LNCAP (cell line): ENCODE measurements around the gene SLC35F3.
A peak's percentile ranks its signal among the peaks of the same experiment; 100 is the strongest.

Experiments used
- TF ChIP-seq, protein P1 (sequence below): fragments of 450-650 bp; IDR thresholded peaks from 2 replicates; pipeline ENCODE4 v1.5.1; 2017; ENCODE audit warnings: mild to moderate bottlenecking

Gene SLC35F3

DNA sequence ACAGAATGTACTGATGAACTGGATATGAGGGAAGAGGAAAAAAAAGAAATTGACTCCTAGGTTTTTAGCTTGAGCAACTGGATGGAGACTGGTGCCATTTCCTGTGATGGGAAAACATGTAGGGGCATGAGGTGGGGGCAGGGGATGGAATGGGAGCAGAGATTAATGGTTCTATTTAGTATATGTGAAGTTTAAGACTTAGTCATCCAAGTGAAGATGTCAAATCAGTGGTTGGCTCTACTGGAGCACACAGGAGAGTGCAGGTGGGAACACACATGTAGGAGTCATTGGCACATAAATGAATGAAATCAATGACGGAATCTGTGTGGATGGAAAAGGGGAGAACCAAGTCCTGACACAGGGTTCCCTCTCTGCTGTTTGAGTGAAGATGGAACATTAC is 244.3 kb downstream of the SLC35F3 start:
- TF ChIP-seq, protein P1, sequence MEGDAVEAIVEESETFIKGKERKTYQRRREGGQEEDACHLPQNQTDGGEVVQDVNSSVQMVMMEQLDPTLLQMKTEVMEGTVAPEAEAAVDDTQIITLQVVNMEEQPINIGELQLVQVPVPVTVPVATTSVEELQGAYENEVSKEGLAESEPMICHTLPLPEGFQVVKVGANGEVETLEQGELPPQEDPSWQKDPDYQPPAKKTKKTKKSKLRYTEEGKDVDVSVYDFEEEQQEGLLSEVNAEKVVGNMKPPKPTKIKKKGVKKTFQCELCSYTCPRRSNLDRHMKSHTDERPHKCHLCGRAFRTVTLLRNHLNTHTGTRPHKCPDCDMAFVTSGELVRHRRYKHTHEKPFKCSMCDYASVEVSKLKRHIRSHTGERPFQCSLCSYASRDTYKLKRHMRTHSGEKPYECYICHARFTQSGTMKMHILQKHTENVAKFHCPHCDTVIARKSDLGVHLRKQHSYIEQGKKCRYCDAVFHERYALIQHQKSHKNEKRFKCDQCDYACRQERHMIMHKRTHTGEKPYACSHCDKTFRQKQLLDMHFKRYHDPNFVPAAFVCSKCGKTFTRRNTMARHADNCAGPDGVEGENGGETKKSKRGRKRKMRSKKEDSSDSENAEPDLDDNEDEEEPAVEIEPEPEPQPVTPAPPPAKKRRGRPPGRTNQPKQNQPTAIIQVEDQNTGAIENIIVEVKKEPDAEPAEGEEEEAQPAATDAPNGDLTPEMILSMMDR = no peak

DNA sequence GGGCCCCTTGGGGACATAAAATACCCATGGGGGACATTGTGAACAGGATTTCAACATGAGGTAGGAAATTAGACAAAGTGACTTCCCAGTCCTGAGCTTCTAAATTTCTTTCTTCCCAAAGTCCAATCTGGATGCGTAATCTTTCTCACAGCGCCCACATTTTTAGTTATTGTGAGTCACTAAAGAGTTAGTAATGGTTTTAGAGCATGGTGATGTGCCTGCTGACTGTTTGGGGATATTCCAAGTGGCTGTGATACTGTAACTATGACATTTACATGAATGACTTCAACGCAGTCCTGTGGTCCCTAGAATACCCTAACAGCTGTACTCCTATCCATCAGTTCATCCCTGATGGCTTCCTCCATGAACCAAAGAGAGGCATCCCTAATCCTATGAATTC is 244.7 kb downstream of the SLC35F3 start:
- TF ChIP-seq, protein P1 = no peak

DNA sequence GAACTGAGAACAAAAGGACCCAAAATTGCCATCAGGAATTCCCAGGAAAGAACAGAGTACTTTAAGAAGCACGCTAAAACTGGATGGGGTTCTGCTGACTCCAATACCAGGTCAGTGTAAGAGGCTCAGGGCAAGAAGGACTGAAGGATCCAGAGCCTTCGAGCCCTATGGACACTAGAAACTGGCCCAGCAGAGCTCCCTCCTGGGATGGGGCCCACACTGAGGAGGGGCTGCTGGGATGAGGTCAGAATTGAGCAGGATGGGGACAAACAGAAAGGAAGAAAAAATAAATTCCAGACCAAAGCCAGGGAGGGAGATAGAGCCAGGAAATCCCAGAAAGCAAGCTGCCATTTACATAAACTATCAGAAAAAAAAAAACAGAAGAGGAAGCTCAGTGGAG is 246.4 kb downstream of the SLC35F3 start:
- TF ChIP-seq, protein P1 = no peak

DNA sequence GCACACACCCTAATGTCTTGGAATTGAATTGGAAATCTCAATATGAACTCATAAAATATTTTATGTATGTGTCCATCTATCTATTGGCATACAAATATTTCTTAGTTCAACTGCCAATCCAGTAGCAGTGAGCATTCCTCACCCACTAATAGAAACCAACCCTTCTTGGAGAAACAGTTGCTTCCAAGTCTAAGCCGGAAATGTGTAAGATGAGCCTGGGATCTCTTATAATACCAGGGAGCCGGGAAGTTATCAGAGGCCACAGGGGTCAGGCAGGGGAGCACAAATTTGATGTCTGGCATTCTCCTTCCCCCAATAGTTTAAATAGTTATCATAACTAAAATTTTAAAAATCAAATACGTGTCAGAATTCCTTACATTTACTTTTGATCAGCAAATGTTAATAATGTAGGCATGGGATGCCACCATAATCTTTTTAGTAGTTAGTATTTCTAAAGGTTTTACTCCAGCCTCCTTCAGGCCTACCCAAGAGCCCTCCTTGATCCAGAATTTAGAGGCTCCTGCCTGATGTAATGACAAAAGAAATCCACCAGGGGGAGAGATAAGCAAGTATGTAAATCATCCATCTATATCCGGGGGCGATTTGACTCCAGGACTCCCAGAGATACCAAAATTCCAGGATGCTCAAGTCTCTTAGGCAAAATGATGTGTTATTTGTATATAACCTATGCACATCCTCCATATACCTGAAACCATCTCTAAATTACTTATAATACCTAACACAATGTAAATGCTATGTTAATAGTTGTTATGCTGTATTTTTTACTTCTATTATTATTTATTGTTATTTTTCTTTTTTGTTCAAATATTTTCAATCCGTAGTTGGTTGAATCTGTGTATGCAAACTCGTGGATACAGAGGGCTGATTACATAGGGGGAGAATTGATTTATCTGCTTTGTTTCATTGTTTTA is 250.1 kb downstream of the SLC35F3 start:
- TF ChIP-seq, protein P1 = peak; percentile 90

DNA sequence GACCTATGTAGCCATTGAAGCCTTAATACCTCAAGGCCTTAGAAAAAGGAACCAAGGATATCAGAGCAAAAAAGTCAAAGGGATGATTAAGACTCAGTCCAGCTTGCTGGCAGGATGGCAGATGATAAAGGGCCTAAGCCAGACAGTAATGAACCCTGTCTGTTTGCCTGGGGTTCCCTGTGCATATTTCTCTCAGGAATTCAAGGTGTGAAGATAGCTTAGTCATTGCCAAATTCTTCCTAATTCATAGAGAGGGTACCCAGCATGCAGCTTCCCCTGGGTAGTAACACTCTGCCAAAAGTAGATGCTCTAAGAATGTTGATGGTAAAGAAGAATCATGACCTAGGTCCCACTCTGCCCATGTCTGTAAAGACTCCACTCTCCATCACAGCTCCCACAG is 258.2 kb downstream of the SLC35F3 start:
- TF ChIP-seq, protein P1 = no peak

DNA sequence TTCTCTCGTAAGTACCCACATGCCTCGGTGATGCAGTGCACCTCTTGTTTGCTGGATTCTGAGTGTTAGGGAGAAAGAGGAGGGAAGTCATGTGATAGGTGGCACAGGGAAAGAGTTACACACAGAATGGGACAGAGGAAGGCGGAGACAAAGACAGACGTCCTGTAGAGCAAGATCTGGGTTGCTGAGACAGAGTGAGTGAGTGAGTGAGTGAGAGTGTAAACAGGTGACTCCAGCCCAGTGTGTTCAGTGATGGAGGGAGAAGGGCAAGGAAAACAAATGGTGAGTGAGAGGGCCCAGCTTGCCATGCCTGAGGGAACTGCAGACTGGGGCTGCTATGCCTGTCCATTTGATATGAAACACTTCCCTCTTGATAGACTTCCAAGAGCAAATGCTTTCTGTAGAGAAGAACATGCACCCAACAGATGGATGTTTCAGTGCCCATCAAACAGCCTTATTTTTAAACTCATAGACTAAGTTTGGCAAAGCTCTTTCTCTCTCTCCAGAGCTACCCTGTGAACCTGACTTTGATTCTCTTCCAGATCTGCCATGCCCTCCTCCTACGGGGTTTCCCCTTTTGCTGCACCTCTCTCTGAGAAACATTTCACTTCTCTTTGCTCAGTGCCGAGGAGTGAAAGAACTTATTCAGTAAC is 258.9 kb downstream of the SLC35F3 start:
- TF ChIP-seq, protein P1 = no peak

DNA sequence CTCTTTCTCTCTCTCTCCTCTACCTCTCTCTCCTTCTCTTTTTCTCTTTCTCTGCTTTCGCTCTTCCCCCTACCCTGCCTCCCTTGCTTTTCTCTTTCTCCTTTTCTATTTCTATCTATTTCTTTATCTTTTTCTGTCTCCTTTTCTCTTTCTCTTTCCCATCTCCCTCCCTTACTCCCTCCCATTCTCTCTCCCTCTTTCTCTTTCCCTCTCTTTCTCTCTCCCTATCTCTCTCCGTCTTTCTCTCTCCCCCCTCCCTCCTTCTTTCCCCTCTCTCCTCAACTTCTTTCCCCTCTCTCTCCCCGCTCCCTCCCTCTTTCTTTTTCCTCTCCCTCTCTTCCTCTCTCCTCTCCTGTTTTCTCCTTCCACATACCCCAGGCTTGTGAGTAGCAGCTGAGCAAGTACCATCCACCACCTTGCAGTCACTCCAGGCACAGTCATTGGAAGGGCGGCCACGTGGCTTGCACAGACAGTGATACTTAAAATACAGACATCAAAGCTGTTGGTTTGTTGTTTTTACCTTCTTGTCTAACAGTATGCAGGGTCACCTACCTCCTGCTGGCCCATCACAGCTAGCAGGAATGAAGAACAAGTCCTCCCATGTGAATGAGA is 259.7 kb downstream of the SLC35F3 start:
- TF ChIP-seq, protein P1 = no peak
